ENCODE measurements around the gene NFX1. TPM values are rescaled to one million over a fixed set of nuclear protein-coding genes. Genes with fewer than 3 reads are reported as not detected.
A peak's percentile ranks its signal among the peaks of the same experiment; 100 is the strongest.

NFX1 gene
- total RNA-seq, 3 donors from 2014 or later: 36.3 to 45.5 (median 38.3) TPM

DNA sequence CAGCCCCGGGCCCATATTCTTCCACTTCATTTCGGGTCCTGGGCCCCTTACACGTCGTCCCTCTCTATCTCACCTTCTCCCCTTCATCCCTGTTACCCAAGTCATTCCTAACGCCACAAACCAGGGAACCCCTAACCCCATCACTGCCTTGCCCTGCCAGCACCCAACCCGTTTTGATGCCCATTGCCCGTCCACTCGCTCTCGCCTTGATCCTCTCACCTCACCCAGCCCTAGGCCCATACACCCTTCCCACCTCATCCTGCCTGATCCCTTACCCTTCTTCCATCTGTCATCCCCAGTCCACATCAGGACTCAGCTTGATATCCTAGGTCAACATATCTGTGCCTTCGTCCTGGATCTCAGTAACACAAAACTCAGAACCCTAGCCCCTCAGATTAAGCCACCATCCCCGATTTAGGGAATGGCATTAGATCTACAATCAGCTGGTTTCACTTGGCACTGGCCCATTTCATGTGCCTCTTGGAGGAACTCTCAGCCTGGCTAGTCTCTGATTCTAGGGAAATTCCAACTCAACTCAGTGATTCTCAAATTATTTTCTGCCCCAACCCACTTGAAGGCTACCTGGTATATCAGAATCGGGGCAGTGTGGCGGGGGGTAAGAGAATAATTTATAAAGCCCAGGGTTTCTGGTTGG is 25.0 kb upstream of the NFX1 start:
- H3K4me1 ChIP-seq: peaks cover 0 to 8% of the 10 kb centered on the region in 2 donors
- no peaks in the 10 kb centered on the region for H3K27me3 ChIP-seq
- H3K9me3 ChIP-seq: no peaks in the 10 kb centered on the region
- H3K27ac ChIP-seq: peak overlapping the region; percentile 95
- H3K36me3 ChIP-seq: no peaks in the 10 kb centered on the region
- no peak for DNase-seq (ENCODE audit: low spot score in 2 of 2)
- intact Hi-C loops (cut with DNase I; ENCODE audit: low total_unique reads): loop anchor here (2.0 kb wide), 1 partner anchor 75 kb away; no protein-coding TSS in a partner anchor
- peak overlapping the region; percentile 97 to 98 (median 98) for H3K4me3 ChIP-seq
- TF ChIP-seq CTCF (IDR thresholded peaks at IDR 0.05) (no peak), POLR2A (IDR thresholded peaks at IDR 0.05) (no peak), POLR2AphosphoS5 (IDR thresholded peaks at IDR 0.05) (no peak)

DNA sequence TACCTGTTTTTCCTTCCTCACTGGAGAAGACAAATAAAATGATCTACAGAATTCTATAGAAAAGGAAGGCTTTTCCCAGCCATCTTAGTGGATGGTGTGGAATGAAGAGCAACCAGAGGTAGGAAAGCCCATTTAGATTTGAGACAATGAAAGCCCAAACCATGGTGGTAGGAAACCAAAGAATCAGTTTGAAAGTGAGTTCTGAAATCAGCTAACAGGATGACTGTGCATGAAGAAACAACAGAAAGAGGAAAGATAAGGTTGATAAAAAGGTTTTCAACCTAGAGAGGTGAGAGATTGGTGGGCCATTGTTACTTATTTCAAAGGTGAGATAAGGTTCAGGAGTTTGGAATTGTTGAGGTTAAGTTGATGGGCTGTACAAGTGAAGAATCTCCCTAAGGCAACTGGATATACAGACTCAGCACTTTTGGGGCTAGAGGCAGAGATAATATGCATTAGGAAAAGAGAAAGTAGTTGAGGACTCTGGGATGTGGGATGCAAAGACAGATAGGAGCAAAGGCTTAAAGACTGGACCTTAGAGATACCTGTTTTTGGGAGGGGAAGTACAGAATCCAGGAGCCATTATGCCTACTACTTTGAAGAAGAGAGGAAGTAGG is 23.1 kb upstream of the NFX1 start:
- peaks cover 0 to 8% of the 10 kb centered on the region in 2 donors for H3K4me1 ChIP-seq
- no peak for DNase-seq (ENCODE audit: low spot score in 2 of 2)
- H3K9me3 ChIP-seq: no peaks in the 10 kb centered on the region
- H3K27ac ChIP-seq: no peak overlapping the region
- intact Hi-C loops (cut with DNase I; ENCODE audit: low total_unique reads): no loop called here
- TF ChIP-seq POLR2A (IDR thresholded peaks at IDR 0.05): no peak
- no peak for TF ChIP-seq CTCF (IDR thresholded peaks at IDR 0.05)
- no peak for TF ChIP-seq POLR2AphosphoS5 (IDR thresholded peaks at IDR 0.05)
- no peak overlapping the region for H3K4me3 ChIP-seq
- no peaks in the 10 kb centered on the region for H3K27me3 ChIP-seq
- H3K36me3 ChIP-seq: peaks cover 5% of the 10 kb centered on the region

DNA sequence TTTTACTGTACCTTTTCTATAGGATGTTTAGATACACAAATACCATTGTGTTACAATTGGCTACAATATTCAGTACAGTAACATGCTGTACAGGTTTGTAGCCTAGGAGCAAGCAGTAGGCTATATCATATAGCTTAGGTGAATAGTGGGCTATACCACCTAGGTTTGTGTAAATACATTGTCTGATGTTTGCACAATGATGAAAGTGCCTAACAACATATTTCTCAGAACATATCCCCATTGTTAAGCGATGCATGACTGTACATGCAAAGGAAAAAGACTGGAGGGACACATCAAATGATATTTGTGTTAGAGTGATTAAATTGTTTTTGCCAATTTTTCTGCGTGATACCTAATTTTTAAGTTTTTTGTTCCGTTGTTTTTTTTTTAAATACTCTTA is 20.2 kb upstream of the NFX1 start:
- no peak for DNase-seq (ENCODE audit: low spot score in 2 of 2)
- Histone ChIP-seq H3K27ac (no peak overlapping the region), H3K27me3 (no peaks in the 10 kb centered on the region), H3K4me1 (no peaks in the 10 kb centered on the region), H3K4me3 (no peak overlapping the region), H3K9me3 (no peaks in the 10 kb centered on the region), H3K36me3 (peaks cover 7% of the 10 kb centered on the region)
- no peak for TF ChIP-seq POLR2AphosphoS5 (IDR thresholded peaks at IDR 0.05)
- TF ChIP-seq POLR2A (IDR thresholded peaks at IDR 0.05): no peak
- TF ChIP-seq CTCF (IDR thresholded peaks at IDR 0.05): no peak
- intact Hi-C loops (cut with DNase I; ENCODE audit: low total_unique reads): no loop called here

DNA sequence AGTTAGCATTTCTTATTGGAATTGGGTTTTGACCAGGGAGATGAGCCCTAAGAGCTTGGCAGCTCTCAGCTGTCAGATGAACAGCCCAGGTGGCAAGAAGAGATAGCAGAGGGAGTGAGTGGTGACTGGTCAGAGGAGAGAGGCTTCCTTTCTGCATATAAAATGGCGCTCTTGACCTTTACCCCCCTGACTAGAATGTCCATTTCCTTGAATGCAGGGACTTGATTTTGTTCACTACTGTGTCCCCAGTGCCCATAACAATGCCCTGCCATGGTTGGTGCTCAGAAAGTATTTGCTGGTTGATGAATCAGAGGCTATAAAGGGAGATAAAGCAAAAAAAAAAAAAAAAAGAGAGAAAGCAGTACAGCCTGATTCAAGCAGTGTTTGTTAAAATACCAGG is 18.3 kb upstream of the NFX1 start:
- TF ChIP-seq POLR2AphosphoS5 (IDR thresholded peaks at IDR 0.05) (no peak), POLR2A (IDR thresholded peaks at IDR 0.05) (no peak), CTCF (IDR thresholded peaks at IDR 0.05) (no peak)
- intact Hi-C loops (cut with DNase I; ENCODE audit: low total_unique reads): no loop called here
- Histone ChIP-seq H3K36me3 (peaks cover 15% of the 10 kb centered on the region), H3K9me3 (no peaks in the 10 kb centered on the region), H3K4me1 (no peaks in the 10 kb centered on the region), H3K4me3 (no peak overlapping the region), H3K27ac (no peak overlapping the region), H3K27me3 (no peaks in the 10 kb centered on the region)
- no peak for DNase-seq (ENCODE audit: low spot score in 2 of 2)

- Histone ChIP-seq H3K4me1 (no peaks in the 10 kb centered on the region), H3K9me3 (no peaks in the 10 kb centered on the region), H3K27ac (no peak overlapping the region), H3K4me3 (no peak overlapping the region), H3K36me3 (peaks cover 15% of the 10 kb centered on the region), H3K27me3 (no peaks in the 10 kb centered on the region)
- TF ChIP-seq POLR2A (IDR thresholded peaks at IDR 0.05) (no peak), POLR2AphosphoS5 (IDR thresholded peaks at IDR 0.05) (no peak), CTCF (IDR thresholded peaks at IDR 0.05) (no peak)
- intact Hi-C loops (cut with DNase I; ENCODE audit: low total_unique reads): no loop called here
- DNase-seq (ENCODE audit: low spot score in 2 of 2): no peak
Measured at GRCh38 chr9:33273266-33273971, 16.9 kb upstream of the NFX1 start.

Measured in breast epithelium (tissue), 4 donors.